ENCODE results near the gene LYZL1.

DNA sequence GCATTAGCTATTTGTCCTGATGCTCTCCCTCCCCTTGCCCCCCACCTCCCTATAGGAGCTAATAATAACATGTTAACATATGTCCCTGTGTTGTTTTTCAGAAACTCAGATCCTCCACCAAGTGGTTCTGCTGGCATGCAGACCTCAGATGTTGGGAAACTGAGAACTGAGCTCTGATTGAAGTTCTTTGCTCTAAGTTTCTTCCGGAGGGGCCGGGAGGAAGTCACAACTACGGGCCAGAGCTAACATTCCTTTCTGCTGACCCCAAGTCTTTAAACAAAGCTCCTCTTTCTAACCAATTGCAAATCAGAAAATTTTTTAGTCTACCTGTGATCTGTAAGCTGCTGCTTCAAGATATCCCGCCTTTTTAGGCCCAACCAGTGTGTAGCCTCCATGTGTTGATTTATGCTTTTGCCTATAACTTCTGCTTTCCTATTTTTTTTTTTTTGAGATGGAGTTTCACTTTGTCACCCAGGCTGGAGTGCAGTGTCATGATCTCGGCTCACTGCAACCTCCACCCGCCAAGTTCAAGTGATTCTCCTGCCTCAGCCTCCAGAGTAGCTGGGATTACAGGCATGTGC, 66.6 kb downstream of the LYZL1 start:
- TF ChIP-seq, protein P1, sequence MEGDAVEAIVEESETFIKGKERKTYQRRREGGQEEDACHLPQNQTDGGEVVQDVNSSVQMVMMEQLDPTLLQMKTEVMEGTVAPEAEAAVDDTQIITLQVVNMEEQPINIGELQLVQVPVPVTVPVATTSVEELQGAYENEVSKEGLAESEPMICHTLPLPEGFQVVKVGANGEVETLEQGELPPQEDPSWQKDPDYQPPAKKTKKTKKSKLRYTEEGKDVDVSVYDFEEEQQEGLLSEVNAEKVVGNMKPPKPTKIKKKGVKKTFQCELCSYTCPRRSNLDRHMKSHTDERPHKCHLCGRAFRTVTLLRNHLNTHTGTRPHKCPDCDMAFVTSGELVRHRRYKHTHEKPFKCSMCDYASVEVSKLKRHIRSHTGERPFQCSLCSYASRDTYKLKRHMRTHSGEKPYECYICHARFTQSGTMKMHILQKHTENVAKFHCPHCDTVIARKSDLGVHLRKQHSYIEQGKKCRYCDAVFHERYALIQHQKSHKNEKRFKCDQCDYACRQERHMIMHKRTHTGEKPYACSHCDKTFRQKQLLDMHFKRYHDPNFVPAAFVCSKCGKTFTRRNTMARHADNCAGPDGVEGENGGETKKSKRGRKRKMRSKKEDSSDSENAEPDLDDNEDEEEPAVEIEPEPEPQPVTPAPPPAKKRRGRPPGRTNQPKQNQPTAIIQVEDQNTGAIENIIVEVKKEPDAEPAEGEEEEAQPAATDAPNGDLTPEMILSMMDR (IDR thresholded peaks at IDR 0.05) = no peak
- TF ChIP-seq ZFX (IDR thresholded peaks at IDR 0.05; ENCODE audit: borderline replicate concordance) = no peak

All from 22Rv1 (cell line).